Sigmoid colon (tissue), 7 donors: ENCODE data around the gene ARSB. TPM values are rescaled to one million over a fixed set of nuclear protein-coding genes. Genes with fewer than 3 reads are reported as not detected.

ENCODE experiments used
- DNase-seq: peaks from one replicate; pipeline ENCODE4 v3.0.0-alpha.2; 2019
- H3K27ac ChIP-seq, 4 donors: fragments of 200-600 bp; sonication (generic); one replicate each; pipeline ENCODE4 v1.5.1; 2016 to 2019; ENCODE audit warnings: mild to moderate bottlenecking in 1 of 4
- H3K27me3 ChIP-seq, 3 donors: fragments of 200-600 bp; sonication (generic); one replicate each; pipeline ENCODE4 v1.5.1; 2019; ENCODE audit warnings: mild to moderate bottlenecking in 1 of 3
- H3K36me3 ChIP-seq, 4 donors: fragments of 200-600 bp; sonication (generic); one replicate each; pipeline ENCODE4 v1.5.1; 2016 to 2019
- H3K4me1 ChIP-seq, 4 donors: fragments of 200-600 bp; sonication (generic); one replicate each; pipeline ENCODE4 v1.5.1; 2017 to 2019
- H3K4me3 ChIP-seq, 4 donors: fragments of 200-600 bp; sonication (generic); one replicate each; pipeline ENCODE4 v1.5.1; 2017 to 2019; ENCODE audit warnings: mild to moderate bottlenecking in 2 of 4, moderate library complexity in 1 of 4
- H3K9me3 ChIP-seq, 4 donors: fragments of 200-600 bp in 3 of 4; sonication (generic) in 3 of 4; one replicate each; pipeline versions ENCODE4 v1.5.1 to v1.6.1; 2013 to 2019
- EP300 ChIP-seq, 4 donors: sonication (generic); formaldehyde crosslinking; IDR thresholded peaks; one replicate each; pipeline ENCODE4 v1.6.1; 2017; ENCODE audit warnings: antibody characterized with exemption in 4 of 4
- POLR2A ChIP-seq, 2 donors: fragments of 450-650 bp; IDR thresholded peaks; one replicate each; pipeline ENCODE4 v1.6.1; 2016; ENCODE audit warnings: antibody characterized with exemption in 2 of 2, mild to moderate bottlenecking in 2 of 2, moderate library complexity in 2 of 2
- POLR2AphosphoS5 ChIP-seq, 4 donors: sonication (generic); formaldehyde crosslinking; IDR thresholded peaks; one replicate each; pipeline ENCODE4 v1.6.1; 2017; ENCODE audit warnings: antibody characterized with exemption in 4 of 4
- WGBS, 2 donors: extraction: QIAGEN DNeasy Blood & Tissue Kit; methylation state at CpG; one replicate each; pipeline ENCODE4 v1.1.7; 2013; 5-methylcytosine and 5-hydroxymethylcytosine counted together
- intact Hi-C: fragments of 100-400 bp; cut with DNase I; formaldehyde crosslinking; loops from one replicate; pipeline ENCODE4 v1.15.1; 2023
- polyA plus RNA-seq, 3 donors: library from polyadenylated mRNA; stranded (reverse); fragments of 200-250 nt; gene quantifications; one replicate each; pipeline ENCODE4 v1.2.3, GENCODE V29; 2013
- total RNA-seq, 4 donors: library from RNA; depleted of rRNA; stranded (reverse); fragments of >200 nt; gene quantifications; one replicate each; pipeline ENCODE4 v1.1.0, GENCODE V29; 2016
- TF ChIP-seq, protein P1 (sequence below), 4 experiments: fragments of 450-650 bp in 3 of 4; fragments of 200-600 bp in 1 of 4; IDR thresholded peaks; one replicate each; pipeline ENCODE4 v1.5.1; 2016 to 2019; ENCODE audit warnings: antibody characterized with exemption in 4 of 4, mild to moderate bottlenecking in 3 of 4, moderate library complexity in 2 of 4
- donor health status: healthy with polysubstance abuse.
- donor health status: Bipolar disorder and iron deficiency.
- donor health status: healthy.

ARSB gene
- total and polyA plus RNA-seq, 7 donors, result 1.2 to 22.2 (median 8.6) TPM

DNA sequence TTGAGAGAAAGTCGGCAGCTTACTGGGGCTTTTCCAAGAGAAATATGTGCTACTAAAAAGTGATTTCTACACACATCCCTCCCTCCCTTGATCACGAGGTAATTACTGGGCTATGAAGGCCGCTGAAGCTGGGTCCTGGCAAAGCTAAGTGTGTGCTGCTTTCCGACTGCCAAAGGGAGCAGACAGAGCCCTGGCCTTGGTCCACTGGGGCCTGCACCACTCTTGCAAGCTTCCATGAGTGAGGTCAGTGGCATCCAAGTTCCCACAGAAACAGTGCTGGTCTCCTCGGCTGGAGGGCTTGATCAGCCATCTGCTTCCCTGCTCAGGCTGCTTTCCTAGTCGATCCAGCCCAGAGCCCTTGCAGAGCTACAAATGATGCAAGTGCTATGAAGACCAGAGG, 181.8 kb downstream of the ARSB start:
- Histone ChIP-seq H3K4me3 (peak overlapping the region in 1 of 4 donors; percentile 4), H3K9me3 (no peaks in the 10 kb centered on the region), H3K27me3 (no peaks in the 10 kb centered on the region), H3K27ac (peak overlapping the region; percentile 6 to 79 (median 76)), H3K36me3 (no peaks in the 10 kb centered on the region), H3K4me1 (peaks cover 0 to 22% (median 15%) of the 10 kb centered on the region in 4 donors)
- 77 to 86% methylated on average over 6 of the region's 6 CpGs for whole genome bisulfite sequencing, 2 donors
- TF ChIP-seq POLR2A (IDR thresholded peaks at IDR 0.05) (no peak), POLR2AphosphoS5 (IDR thresholded peaks at IDR 0.05) (peak in 3 of 4 donors; percentile 54 to 55 (median 54)), EP300 (IDR thresholded peaks at IDR 0.05) (no peak)
- intact Hi-C loops, result loop anchor here (5.0 kb wide), 1 partner anchor 156 kb away; the partner anchor contains the start of gene LHFPL2
- peak; percentile 95 for DNase-seq

DNA sequence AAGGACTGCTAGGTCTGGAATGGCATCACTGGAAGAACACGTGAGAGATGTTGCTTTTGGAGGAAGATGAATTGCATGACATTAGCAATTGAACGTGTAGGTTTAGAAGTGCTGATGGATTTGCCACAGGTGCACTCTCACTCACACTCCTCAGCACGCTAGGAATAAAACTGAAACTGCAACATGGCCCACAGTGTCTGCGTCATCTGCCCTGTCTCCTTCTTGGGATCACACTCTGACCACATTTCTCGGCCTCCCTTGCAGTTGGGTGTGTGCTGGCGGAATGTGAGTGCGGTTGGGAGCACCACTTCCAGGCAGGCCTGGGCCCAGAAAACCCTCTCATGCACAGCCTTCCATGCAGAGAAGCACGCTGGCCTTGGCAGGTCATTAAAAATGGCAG, 183.7 kb downstream of the ARSB start:
- H3K36me3 ChIP-seq, result no peaks in the 10 kb centered on the region
- WGBS, 2 donors, result 96 to 98% methylated on average over 8 of the region's 8 CpGs
- no peaks in the 10 kb centered on the region for H3K27me3 ChIP-seq
- no peak for DNase-seq
- intact Hi-C loops, result loop anchor here (5.0 kb wide), 1 partner anchor 154 kb away; the partner anchor contains the start of gene LHFPL2
- H3K27ac ChIP-seq, result no peak overlapping the region
- H3K4me3 ChIP-seq, result no peak overlapping the region
- H3K9me3 ChIP-seq, result no peaks in the 10 kb centered on the region
- TF ChIP-seq POLR2AphosphoS5 (IDR thresholded peaks at IDR 0.05) (no peak), EP300 (IDR thresholded peaks at IDR 0.05) (no peak), POLR2A (IDR thresholded peaks at IDR 0.05) (no peak)
- TF ChIP-seq, protein P1, sequence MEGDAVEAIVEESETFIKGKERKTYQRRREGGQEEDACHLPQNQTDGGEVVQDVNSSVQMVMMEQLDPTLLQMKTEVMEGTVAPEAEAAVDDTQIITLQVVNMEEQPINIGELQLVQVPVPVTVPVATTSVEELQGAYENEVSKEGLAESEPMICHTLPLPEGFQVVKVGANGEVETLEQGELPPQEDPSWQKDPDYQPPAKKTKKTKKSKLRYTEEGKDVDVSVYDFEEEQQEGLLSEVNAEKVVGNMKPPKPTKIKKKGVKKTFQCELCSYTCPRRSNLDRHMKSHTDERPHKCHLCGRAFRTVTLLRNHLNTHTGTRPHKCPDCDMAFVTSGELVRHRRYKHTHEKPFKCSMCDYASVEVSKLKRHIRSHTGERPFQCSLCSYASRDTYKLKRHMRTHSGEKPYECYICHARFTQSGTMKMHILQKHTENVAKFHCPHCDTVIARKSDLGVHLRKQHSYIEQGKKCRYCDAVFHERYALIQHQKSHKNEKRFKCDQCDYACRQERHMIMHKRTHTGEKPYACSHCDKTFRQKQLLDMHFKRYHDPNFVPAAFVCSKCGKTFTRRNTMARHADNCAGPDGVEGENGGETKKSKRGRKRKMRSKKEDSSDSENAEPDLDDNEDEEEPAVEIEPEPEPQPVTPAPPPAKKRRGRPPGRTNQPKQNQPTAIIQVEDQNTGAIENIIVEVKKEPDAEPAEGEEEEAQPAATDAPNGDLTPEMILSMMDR (IDR thresholded peaks at IDR 0.05), result no peak
- H3K4me1 ChIP-seq, result peaks cover 0 to 20% (median 15%) of the 10 kb centered on the region in 4 donors

DNA sequence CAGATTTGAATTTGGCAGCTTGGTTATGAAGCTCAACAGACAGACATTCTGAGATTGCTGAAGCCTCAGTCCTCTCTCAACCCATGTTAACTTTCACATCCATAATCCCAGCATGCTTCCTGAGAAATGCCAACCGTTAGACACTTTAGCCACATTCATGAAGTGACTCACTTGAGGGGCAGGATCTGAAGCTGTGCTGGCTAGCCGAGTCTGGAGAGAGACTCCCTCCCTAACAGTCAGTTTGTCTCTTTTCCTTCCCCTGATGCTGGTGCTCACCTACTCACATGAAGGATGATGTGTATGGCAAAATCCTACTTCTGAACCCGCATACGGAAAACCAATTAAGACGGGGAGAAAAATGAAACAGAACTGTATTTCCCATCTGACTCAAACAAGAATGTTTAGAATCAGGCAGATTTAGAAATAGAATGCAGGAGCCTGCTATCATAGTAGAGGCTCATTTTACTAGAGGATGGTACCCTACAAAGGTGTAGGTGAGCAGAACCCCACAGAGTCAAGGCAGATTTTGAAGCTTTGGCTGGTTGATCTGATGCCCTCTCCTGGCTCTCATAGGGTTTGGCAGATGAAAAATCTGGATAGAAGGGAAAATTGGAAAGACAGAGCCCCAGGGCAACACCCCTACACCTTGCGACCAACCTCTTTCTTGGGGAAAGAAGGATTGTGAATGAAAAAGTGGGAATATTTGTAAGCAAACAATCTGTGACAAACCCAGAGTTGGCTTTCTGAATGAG, 185.7 kb downstream of the ARSB start:
- Histone ChIP-seq H3K36me3 (no peaks in the 10 kb centered on the region), H3K27me3 (no peaks in the 10 kb centered on the region), H3K4me1 (peaks cover 0 to 20% (median 15%) of the 10 kb centered on the region in 4 donors), H3K27ac (no peak overlapping the region), H3K9me3 (no peaks in the 10 kb centered on the region), H3K4me3 (no peak overlapping the region)
- no peak for TF ChIP-seq EP300 (IDR thresholded peaks at IDR 0.05)
- TF ChIP-seq POLR2AphosphoS5 (IDR thresholded peaks at IDR 0.05), result no peak
- TF ChIP-seq POLR2A (IDR thresholded peaks at IDR 0.05), result no peak
- TF ChIP-seq, protein P1 (IDR thresholded peaks at IDR 0.05), result no peak
- no peak for DNase-seq
- intact Hi-C loops, result loop anchor here (5.0 kb wide), 1 partner anchor 152 kb away; the partner anchor contains the start of gene LHFPL2
- WGBS, 2 donors, result 93 to 97% methylated on average over 6 of the region's 6 CpGs

DNA sequence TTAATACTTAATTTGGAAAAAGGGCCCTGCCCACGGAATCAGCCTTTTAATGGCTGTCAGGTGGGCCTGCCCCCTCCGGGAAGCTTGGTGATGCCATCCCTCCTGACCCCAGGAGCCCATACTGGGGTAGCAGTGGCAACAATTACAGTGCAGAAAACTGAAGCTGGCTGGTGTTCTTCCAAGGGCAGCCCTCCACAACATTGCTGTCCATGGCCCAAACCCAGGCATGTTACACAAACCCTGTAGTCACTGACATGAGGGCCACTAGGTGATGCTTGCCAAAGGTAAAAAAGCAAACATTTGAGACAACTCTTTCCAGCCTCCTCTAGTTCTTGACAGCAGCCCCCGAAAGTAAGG, 186.5 kb downstream of the ARSB start:
- Histone ChIP-seq H3K27me3 (no peaks in the 10 kb centered on the region), H3K27ac (no peak overlapping the region), H3K9me3 (no peaks in the 10 kb centered on the region), H3K4me3 (no peak overlapping the region), H3K36me3 (no peaks in the 10 kb centered on the region), H3K4me1 (peaks cover 0 to 14% (median 10%) of the 10 kb centered on the region in 4 donors)
- 92 to 95% methylated on average over 3 of the region's 3 CpGs for WGBS, 2 donors
- no peak for DNase-seq
- TF ChIP-seq POLR2AphosphoS5 (IDR thresholded peaks at IDR 0.05) (no peak), POLR2A (IDR thresholded peaks at IDR 0.05) (no peak), EP300 (IDR thresholded peaks at IDR 0.05) (no peak)
- TF ChIP-seq, protein P1 (IDR thresholded peaks at IDR 0.05), result no peak
- intact Hi-C loops, result no loop called here

DNA sequence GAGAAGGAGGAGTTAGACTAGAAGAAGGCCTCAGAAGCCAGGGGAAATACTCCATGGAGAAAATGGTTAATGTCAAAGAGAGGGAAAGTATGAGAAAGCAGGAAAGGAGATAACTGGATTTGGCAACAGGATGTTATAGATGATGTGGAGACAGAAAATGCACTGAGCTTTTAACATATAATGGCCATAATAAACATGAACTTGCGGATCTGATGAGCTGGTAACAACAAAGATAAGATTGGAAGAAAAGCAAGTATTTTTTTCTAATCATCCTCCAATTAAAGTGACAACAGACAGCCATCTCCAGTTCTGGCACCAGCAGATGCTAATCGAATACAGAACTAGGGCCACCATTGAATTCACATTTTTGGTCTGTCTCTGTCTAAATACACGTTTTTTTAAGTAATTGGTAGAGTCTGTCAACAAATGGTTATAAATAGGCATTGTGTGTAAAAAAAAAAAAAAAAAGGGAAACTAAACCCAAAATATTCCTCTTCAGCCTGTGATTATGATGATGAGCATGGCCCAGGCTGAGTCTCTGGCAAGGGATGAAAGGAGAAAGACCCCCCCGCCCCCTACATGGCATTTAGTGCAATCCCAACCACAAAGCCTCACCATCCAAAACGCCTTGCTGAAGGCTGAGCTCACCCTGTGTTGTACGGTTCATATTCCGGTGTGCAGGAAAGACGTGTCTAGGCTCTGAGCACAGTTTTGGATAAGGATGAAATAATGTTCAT, 187.0 kb downstream of the ARSB start:
- intact Hi-C loops, result no loop called here
- 88 to 92% methylated on average over 8 of the region's 8 CpGs for WGBS, 2 donors
- H3K27me3 ChIP-seq, result no peaks in the 10 kb centered on the region
- H3K4me1 ChIP-seq, result peaks cover 0 to 9% (median 5%) of the 10 kb centered on the region in 4 donors
- TF ChIP-seq, protein P1 (IDR thresholded peaks at IDR 0.05), result no peak
- TF ChIP-seq EP300 (IDR thresholded peaks at IDR 0.05) (no peak), POLR2A (IDR thresholded peaks at IDR 0.05) (no peak), POLR2AphosphoS5 (IDR thresholded peaks at IDR 0.05) (no peak)
- no peak for DNase-seq
- no peak overlapping the region for H3K27ac ChIP-seq
- no peaks in the 10 kb centered on the region for H3K36me3 ChIP-seq
- no peak overlapping the region for H3K4me3 ChIP-seq
- H3K9me3 ChIP-seq, result no peaks in the 10 kb centered on the region
